HCT116 (cell line): Measurements from ENCODE around the gene RHBDD2.

Source experiments
- EZH2 ChIP-seq: fragments of 200-600 bp; sonication (generic); IDR thresholded peaks from 2 replicates; pipeline ENCODE4 v1.6.1; 2017; ENCODE audit warnings: antibody characterized with exemption, mixed run types
- EZH2phosphoT487 ChIP-seq: fragments of 200-600 bp; IDR thresholded peaks from 2 replicates; pipeline ENCODE4 v1.6.1; 2018; ENCODE audit warnings: antibody characterized with exemption, borderline replicate concordance
- FOSL1 ChIP-seq: IDR thresholded peaks from 2 replicates; pipeline ENCODE4 v1.6.1; 2012; ENCODE audit warnings: low read depth
- POLR2AphosphoS5 ChIP-seq: IDR thresholded peaks from 2 replicates; pipeline ENCODE4 v1.6.1; 2011; ENCODE audit warnings: mild to moderate bottlenecking, low read depth, low read length, moderate library complexity
- TF ChIP-seq, protein P1 (sequence below), 3 experiments: fragments of 200-600 bp in 1 of 3; sonication (generic) in 1 of 3; IDR thresholded peaks in 2 of 3; conservative IDR thresholded peaks in 1 of 3; 2 replicates each; pipeline ENCODE4 v1.5.1; 2012 to 2017; ENCODE audit warnings: low read depth in 2 of 3, low read length in 2 of 3, antibody characterized with exemption in 1 of 3, borderline replicate concordance in 1 of 3, control low read depth in 1 of 3, mild to moderate bottlenecking in 1 of 3, mixed read lengths in 1 of 3, mixed run types in 1 of 3, moderate library complexity in 1 of 3; ENCODE audit not compliant: insufficient read depth in 1 of 3
- TF ChIP-seq, protein P2 (sequence below): IDR thresholded peaks from 2 replicates; pipeline ENCODE4 v1.6.1; 2012

DNA sequence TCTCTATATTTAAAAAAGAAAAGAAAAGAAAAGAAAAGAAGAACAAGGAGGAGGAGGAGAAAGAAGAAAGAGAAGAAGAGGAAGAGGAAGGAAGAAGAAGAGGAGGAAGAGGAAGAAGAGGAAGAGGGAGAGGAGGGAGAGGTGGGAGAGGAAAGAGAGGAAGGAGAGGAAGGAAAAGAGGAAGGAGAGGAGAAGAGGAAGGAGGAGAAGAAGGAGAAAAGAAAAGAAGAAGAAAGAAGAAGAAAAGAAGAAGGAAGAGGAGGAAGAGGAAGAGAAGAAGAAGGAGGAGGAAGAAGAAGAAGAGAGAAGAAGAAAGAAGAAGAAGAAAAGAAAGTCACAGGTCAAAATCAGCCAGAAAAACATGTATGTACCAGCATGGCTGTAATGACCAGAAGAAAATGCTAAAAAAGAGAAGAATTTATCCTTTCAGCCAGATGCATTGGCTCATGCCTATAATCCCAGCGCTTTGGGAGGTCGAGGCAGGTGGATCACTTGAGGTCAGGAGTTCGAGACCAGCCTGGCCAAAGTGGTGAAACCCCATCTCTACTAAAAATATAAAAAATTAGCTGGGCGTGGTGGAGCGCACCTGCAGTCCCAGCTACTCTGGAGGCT lies 30.8 kb downstream of the RHBDD2 start:
- TF ChIP-seq EZH2phosphoT487 (no peak), POLR2AphosphoS5 (no peak), FOSL1 (no peak), EZH2 (no peak)
- TF ChIP-seq, protein P1, sequence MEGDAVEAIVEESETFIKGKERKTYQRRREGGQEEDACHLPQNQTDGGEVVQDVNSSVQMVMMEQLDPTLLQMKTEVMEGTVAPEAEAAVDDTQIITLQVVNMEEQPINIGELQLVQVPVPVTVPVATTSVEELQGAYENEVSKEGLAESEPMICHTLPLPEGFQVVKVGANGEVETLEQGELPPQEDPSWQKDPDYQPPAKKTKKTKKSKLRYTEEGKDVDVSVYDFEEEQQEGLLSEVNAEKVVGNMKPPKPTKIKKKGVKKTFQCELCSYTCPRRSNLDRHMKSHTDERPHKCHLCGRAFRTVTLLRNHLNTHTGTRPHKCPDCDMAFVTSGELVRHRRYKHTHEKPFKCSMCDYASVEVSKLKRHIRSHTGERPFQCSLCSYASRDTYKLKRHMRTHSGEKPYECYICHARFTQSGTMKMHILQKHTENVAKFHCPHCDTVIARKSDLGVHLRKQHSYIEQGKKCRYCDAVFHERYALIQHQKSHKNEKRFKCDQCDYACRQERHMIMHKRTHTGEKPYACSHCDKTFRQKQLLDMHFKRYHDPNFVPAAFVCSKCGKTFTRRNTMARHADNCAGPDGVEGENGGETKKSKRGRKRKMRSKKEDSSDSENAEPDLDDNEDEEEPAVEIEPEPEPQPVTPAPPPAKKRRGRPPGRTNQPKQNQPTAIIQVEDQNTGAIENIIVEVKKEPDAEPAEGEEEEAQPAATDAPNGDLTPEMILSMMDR (IDR thresholded peaks at IDR 0.05 in 2 of 3, conservative IDR thresholded peaks at IDR 0.05 in 1 of 3; ENCODE audit: borderline replicate concordance in 1 of 3, insufficient read depth in 1 of 3, low read depth in 2 of 3, low read length in 2 of 3) = no peak
- TF ChIP-seq, protein P2, sequence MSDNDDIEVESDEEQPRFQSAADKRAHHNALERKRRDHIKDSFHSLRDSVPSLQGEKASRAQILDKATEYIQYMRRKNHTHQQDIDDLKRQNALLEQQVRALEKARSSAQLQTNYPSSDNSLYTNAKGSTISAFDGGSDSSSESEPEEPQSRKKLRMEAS = no peak
